ENCODE data around the gene SLC22A1. TPM values are rescaled to one million over a fixed set of nuclear protein-coding genes. Genes with fewer than 3 reads are reported as not detected.
"Not testable (repeated sequence)": the region's sequence is repeated elsewhere in the genome, so short reads cannot be mapped to it uniquely, and the experiment has no call there.

Gene SLC22A1
- total RNA-seq, 1 donor from 2014 or later: 2.6 TPM

DNA sequence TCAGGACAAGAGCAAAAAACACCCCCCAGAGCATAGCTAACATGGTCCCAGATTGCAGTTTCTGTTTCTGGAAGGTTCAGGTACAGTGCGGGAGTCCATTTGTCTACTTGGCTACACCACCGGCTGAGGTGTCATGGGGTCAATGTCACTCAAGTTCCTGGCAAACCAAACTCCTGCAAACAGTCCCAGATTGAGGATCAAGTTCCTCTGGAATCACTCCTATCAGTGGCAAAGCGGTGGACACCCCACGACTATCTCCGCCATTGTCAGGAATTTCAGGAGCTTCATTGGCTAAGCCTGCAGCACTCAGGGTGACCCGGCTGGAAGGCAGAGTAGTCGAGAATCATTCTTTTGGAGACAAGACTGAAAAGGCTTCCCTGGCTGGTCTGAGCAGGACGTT, 41.8 kb downstream of the SLC22A1 start:
- no peak overlapping the region for H3K27ac ChIP-seq
- no peaks in the 10 kb centered on the region for H3K36me3 ChIP-seq
- intact Hi-C loops (cut with DNase I): no loop called here
- H3K27me3 ChIP-seq (ENCODE audit: low read depth): no peaks in the 10 kb centered on the region
- no peaks in the 10 kb centered on the region for H3K4me1 ChIP-seq
- DNase-seq: no peak
- TF ChIP-seq, protein P1, sequence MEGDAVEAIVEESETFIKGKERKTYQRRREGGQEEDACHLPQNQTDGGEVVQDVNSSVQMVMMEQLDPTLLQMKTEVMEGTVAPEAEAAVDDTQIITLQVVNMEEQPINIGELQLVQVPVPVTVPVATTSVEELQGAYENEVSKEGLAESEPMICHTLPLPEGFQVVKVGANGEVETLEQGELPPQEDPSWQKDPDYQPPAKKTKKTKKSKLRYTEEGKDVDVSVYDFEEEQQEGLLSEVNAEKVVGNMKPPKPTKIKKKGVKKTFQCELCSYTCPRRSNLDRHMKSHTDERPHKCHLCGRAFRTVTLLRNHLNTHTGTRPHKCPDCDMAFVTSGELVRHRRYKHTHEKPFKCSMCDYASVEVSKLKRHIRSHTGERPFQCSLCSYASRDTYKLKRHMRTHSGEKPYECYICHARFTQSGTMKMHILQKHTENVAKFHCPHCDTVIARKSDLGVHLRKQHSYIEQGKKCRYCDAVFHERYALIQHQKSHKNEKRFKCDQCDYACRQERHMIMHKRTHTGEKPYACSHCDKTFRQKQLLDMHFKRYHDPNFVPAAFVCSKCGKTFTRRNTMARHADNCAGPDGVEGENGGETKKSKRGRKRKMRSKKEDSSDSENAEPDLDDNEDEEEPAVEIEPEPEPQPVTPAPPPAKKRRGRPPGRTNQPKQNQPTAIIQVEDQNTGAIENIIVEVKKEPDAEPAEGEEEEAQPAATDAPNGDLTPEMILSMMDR (IDR thresholded peaks at IDR 0.05): no peak
- H3K9me3 ChIP-seq: no peaks in the 10 kb centered on the region
- ATAC-seq: no peak
- no peak overlapping the region for H3K4me3 ChIP-seq

GRCh38 chr6:160163912-160164311, 42.3 kb downstream of the SLC22A1 start:
- H3K36me3 ChIP-seq: no peaks in the 10 kb centered on the region
- ATAC-seq: no peak
- DNase-seq: no peak
- no peak overlapping the region for H3K4me3 ChIP-seq
- TF ChIP-seq, protein P1 (IDR thresholded peaks at IDR 0.05): no peak
- H3K27ac ChIP-seq: no peak overlapping the region
- H3K27me3 ChIP-seq (ENCODE audit: low read depth): no peaks in the 10 kb centered on the region
- H3K9me3 ChIP-seq: no peaks in the 10 kb centered on the region
- intact Hi-C loops (cut with DNase I): no loop called here
- H3K4me1 ChIP-seq: no peaks in the 10 kb centered on the region

DNA sequence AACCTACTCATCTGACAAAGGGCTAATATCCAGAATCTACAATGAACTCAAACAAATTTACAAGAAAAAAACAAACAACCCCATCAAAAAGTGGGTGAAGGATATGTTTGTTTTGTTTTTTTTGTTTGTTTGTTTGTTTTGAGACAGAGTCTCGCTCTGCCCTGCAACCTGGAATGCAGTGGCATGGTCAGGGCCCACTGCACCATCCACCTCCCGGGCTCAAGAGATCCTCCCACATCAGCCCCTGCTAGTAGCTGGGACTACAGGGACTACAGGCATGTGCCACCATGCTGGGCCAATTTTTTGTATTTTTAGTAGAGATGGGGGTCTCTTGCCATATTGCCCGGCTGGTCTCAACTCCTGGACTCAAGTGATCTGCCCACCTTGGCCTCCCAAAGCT, 44.3 kb downstream of the SLC22A1 start:
- H3K4me1 ChIP-seq; DNase-seq; H3K27ac ChIP-seq; intact Hi-C loops (cut with DNase I); H3K36me3 ChIP-seq; H3K4me3 ChIP-seq; H3K27me3 ChIP-seq (ENCODE audit: low read depth); ATAC-seq; H3K9me3 ChIP-seq: not testable (repeated sequence)

DNA sequence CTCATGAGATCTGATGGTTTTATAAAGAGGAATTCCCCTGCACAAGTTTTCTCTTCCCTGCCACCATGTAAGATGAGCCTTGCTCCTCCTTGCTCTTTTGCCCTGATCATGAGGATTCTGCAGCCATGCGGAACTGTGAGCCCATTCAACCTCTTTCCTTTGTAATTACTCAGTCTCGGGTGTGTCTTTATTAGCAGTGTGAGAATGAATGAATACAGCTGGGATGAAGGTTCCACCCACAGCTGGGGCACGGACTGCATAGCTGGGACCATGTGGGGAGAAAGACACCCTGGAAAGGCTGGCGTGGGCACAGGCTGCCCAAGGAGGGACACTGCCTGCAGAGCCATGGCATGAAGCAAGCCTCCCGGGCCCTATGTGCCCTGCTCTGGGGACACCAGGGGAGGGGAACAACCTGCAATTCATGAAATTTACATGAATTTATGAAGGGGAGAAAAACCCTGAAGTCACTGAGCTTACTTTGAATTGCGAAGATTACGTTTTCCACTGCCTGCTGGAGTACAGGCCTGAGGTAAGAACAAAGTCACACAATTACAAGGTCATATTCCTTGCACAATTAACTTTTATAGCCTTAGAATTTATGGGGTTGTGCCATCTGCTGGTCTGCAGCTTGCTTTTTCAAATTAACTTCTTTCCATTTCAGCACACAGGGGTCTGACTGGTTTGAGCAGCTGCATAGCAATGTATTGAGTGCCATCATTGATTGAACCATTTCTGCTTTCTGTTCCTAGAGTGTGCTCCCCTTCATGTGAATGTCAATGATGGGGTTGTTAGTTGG, 46.2 kb downstream of the SLC22A1 start:
- Histone ChIP-seq H3K9me3 (no peaks in the 10 kb centered on the region), H3K4me3 (no peak overlapping the region), H3K27ac (no peak overlapping the region), H3K36me3 (no peaks in the 10 kb centered on the region), H3K4me1 (no peaks in the 10 kb centered on the region), H3K27me3 (ENCODE audit: low read depth) (no peaks in the 10 kb centered on the region)
- intact Hi-C loops (cut with DNase I): no loop called here
- ATAC-seq (no peak), DNase-seq (no peak)
- TF ChIP-seq, protein P1 (IDR thresholded peaks at IDR 0.05): no peak

- Histone ChIP-seq H3K27ac (no peak overlapping the region), H3K4me1 (no peaks in the 10 kb centered on the region), H3K36me3 (no peaks in the 10 kb centered on the region), H3K27me3 (ENCODE audit: low read depth) (no peaks in the 10 kb centered on the region), H3K9me3 (no peaks in the 10 kb centered on the region), H3K4me3 (no peak overlapping the region)
- ATAC-seq (no peak), DNase-seq (no peak)
- intact Hi-C loops (cut with DNase I): no loop called here
- TF ChIP-seq, protein P1 (IDR thresholded peaks at IDR 0.05): no peak
Measured at GRCh38 chr6:160170018-160170680, 48.5 kb downstream of the SLC22A1 start.

DNA sequence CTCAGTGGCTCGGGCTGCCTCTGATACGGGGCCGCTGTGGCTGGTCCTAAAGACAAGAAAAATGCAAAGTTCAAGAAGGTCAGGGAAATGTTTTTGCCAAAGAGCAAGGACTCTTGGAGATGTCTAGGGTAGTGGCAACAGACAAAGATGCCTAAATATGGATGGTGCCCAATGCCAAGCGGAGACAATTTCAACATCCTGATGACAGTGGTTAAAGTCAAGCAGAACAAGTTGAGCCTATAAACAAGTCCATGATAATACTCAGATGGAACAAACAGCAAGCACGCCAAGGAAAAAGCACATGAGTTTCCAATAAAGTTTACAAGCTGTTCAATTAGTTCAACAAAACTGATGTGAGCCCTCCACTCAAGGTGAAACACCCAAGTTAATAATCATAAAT, 51.1 kb downstream of the SLC22A1 start:
- no peaks in the 10 kb centered on the region for H3K27me3 ChIP-seq (ENCODE audit: low read depth)
- H3K9me3 ChIP-seq: no peaks in the 10 kb centered on the region
- no peak overlapping the region for H3K27ac ChIP-seq
- ATAC-seq: no peak
- intact Hi-C loops (cut with DNase I): no loop called here
- TF ChIP-seq, protein P1 (IDR thresholded peaks at IDR 0.05): no peak
- H3K36me3 ChIP-seq: no peaks in the 10 kb centered on the region
- no peaks in the 10 kb centered on the region for H3K4me1 ChIP-seq
- no peak overlapping the region for H3K4me3 ChIP-seq
- DNase-seq: no peak

Measured in lower lobe of right lung (tissue), 2 donors.